ENCODE measurements around the gene SGPP1. TPM values are rescaled to one million over a fixed set of nuclear protein-coding genes. Genes with fewer than 3 reads are reported as not detected.
"Not testable (repeated sequence)": the region's sequence is repeated elsewhere in the genome, so short reads cannot be mapped to it uniquely, and the experiment has no call there.

SGPP1 gene
- total and polyA plus RNA-seq, 2 donors: 12.6 to 21.0 TPM

GRCh38 chr14:63713058-63713457, 14.8 kb downstream of the SGPP1 start:
- H3K4me1 ChIP-seq (ENCODE audit: control insufficient read depth in 2 of 2, insufficient read depth in 2 of 2, low read length in 2 of 2): no peaks in the 10 kb centered on the region

GRCh38 chr14:63712123-63712522, 15.7 kb downstream of the SGPP1 start:
- Histone ChIP-seq H3K4me3 (ENCODE audit: low read length in 2 of 2) (no peak overlapping the region), H3K4me1 (ENCODE audit: control insufficient read depth in 2 of 2, insufficient read depth in 2 of 2, low read length in 2 of 2) (no peaks in the 10 kb centered on the region), H3K9me3 (ENCODE audit: control insufficient read depth in 2 of 2, insufficient read depth in 1 of 2, low read length in 1 of 2) (peaks cover 1 to 9% of the 10 kb centered on the region in 2 donors), H3K36me3 (ENCODE audit: control insufficient read depth in 2 of 2, insufficient read depth in 2 of 2, low read length in 1 of 2) (peaks cover 0 to 4% of the 10 kb centered on the region in 2 donors), H3K27me3 (ENCODE audit: control insufficient read depth in 2 of 2, insufficient read depth in 1 of 2, low read length in 1 of 2) (no peaks in the 10 kb centered on the region), H3K27ac (ENCODE audit: low read depth in 1 of 2, low read length in 1 of 2) (no peak overlapping the region)
- no peak for DNase-seq (ENCODE audit: low read depth in 6 of 9, low spot score in 9 of 9)

More at GRCh38 chr14:63713058-63713457, 14.8 kb downstream of the SGPP1 start:
- Histone ChIP-seq H3K27me3 (ENCODE audit: control insufficient read depth in 2 of 2, insufficient read depth in 1 of 2, low read length in 1 of 2) (no peaks in the 10 kb centered on the region), H3K9me3 (ENCODE audit: control insufficient read depth in 2 of 2, insufficient read depth in 1 of 2, low read length in 1 of 2) (peaks cover 4 to 17% of the 10 kb centered on the region in 2 donors), H3K36me3 (ENCODE audit: control insufficient read depth in 2 of 2, insufficient read depth in 2 of 2, low read length in 1 of 2) (peaks cover 0 to 4% of the 10 kb centered on the region in 2 donors), H3K4me3 (ENCODE audit: low read length in 2 of 2) (no peak overlapping the region), H3K27ac (ENCODE audit: low read depth in 1 of 2, low read length in 1 of 2) (no peak overlapping the region)
- WGBS: 93% methylated on average over 2 of the region's 2 CpGs
- DNase-seq (ENCODE audit: low read depth in 6 of 9, low spot score in 9 of 9): no peak

GRCh38 chr14:63710497-63710896, 17.4 kb downstream of the SGPP1 start:
- Histone ChIP-seq H3K4me3 (ENCODE audit: low read length in 2 of 2) (no peak overlapping the region), H3K4me1 (ENCODE audit: control insufficient read depth in 2 of 2, insufficient read depth in 2 of 2, low read length in 2 of 2) (no peaks in the 10 kb centered on the region), H3K27ac (ENCODE audit: low read depth in 1 of 2, low read length in 1 of 2) (peak overlapping the region in 1 of 2 donors; percentile 12), H3K9me3 (ENCODE audit: control insufficient read depth in 2 of 2, insufficient read depth in 1 of 2, low read length in 1 of 2) (no peaks in the 10 kb centered on the region), H3K36me3 (ENCODE audit: control insufficient read depth in 2 of 2, insufficient read depth in 2 of 2, low read length in 1 of 2) (peaks cover 0 to 2% of the 10 kb centered on the region in 2 donors), H3K27me3 (ENCODE audit: control insufficient read depth in 2 of 2, insufficient read depth in 1 of 2, low read length in 1 of 2) (no peaks in the 10 kb centered on the region)
- WGBS: 60% methylated on average over 4 of the region's 4 CpGs
- peak in 1 of 9 donors; percentile 24 for DNase-seq (ENCODE audit: low read depth in 6 of 9, low spot score in 9 of 9)

- 90% methylated on average over 2 of the region's 2 CpGs for WGBS
- Histone ChIP-seq H3K27ac (ENCODE audit: low read depth in 1 of 2, low read length in 1 of 2) (no peak overlapping the region), H3K36me3 (ENCODE audit: control insufficient read depth in 2 of 2, insufficient read depth in 2 of 2, low read length in 1 of 2) (no peaks in the 10 kb centered on the region), H3K4me3 (ENCODE audit: low read length in 2 of 2) (no peak overlapping the region), H3K27me3 (ENCODE audit: control insufficient read depth in 2 of 2, insufficient read depth in 1 of 2, low read length in 1 of 2) (no peaks in the 10 kb centered on the region), H3K4me1 (ENCODE audit: control insufficient read depth in 2 of 2, insufficient read depth in 2 of 2, low read length in 2 of 2) (no peaks in the 10 kb centered on the region), H3K9me3 (ENCODE audit: control insufficient read depth in 2 of 2, insufficient read depth in 1 of 2, low read length in 1 of 2) (no peaks in the 10 kb centered on the region)
- DNase-seq (ENCODE audit: low read depth in 6 of 9, low spot score in 9 of 9): no peak
Measured at GRCh38 chr14:63709589-63709988, 18.3 kb downstream of the SGPP1 start.

GRCh38 chr14:63707216-63707615, 20.6 kb downstream of the SGPP1 start:
- no peaks in the 10 kb centered on the region for H3K9me3 ChIP-seq (ENCODE audit: control insufficient read depth in 2 of 2, insufficient read depth in 1 of 2, low read length in 1 of 2)
- H3K27me3 ChIP-seq (ENCODE audit: control insufficient read depth in 2 of 2, insufficient read depth in 1 of 2, low read length in 1 of 2): no peaks in the 10 kb centered on the region
- WGBS: 91% methylated on average over 8 of the region's 8 CpGs
- no peak for DNase-seq (ENCODE audit: low read depth in 6 of 9, low spot score in 9 of 9)
- H3K4me3 ChIP-seq (ENCODE audit: low read length in 2 of 2): no peak overlapping the region
- no peaks in the 10 kb centered on the region for H3K36me3 ChIP-seq (ENCODE audit: control insufficient read depth in 2 of 2, insufficient read depth in 2 of 2, low read length in 1 of 2)
- no peaks in the 10 kb centered on the region for H3K4me1 ChIP-seq (ENCODE audit: control insufficient read depth in 2 of 2, insufficient read depth in 2 of 2, low read length in 2 of 2)
- H3K27ac ChIP-seq (ENCODE audit: low read depth in 1 of 2, low read length in 1 of 2): no peak overlapping the region

GRCh38 chr14:63705561-63706070, 22.2 kb downstream of the SGPP1 start:
- Histone ChIP-seq H3K27me3 (ENCODE audit: control insufficient read depth in 2 of 2, insufficient read depth in 1 of 2, low read length in 1 of 2) (no peaks in the 10 kb centered on the region), H3K27ac (ENCODE audit: low read depth in 1 of 2, low read length in 1 of 2) (no peak overlapping the region), H3K4me3 (ENCODE audit: low read length in 2 of 2) (no peak overlapping the region), H3K36me3 (ENCODE audit: control insufficient read depth in 2 of 2, insufficient read depth in 2 of 2, low read length in 1 of 2) (no peaks in the 10 kb centered on the region), H3K9me3 (ENCODE audit: control insufficient read depth in 2 of 2, insufficient read depth in 1 of 2, low read length in 1 of 2) (no peaks in the 10 kb centered on the region), H3K4me1 (ENCODE audit: control insufficient read depth in 2 of 2, insufficient read depth in 2 of 2, low read length in 2 of 2) (peaks cover 0 to 2% of the 10 kb centered on the region in 2 donors)
- WGBS: 95% methylated on average over 4 of the region's 4 CpGs
- DNase-seq (ENCODE audit: low read depth in 6 of 9, low spot score in 9 of 9): no peak

- not testable (repeated sequence) for DNase-seq (ENCODE audit: low read depth in 6 of 9, low spot score in 9 of 9); H3K9me3 ChIP-seq (ENCODE audit: control insufficient read depth in 2 of 2, insufficient read depth in 1 of 2, low read length in 1 of 2); H3K27ac ChIP-seq (ENCODE audit: low read depth in 1 of 2, low read length in 1 of 2); H3K4me1 ChIP-seq (ENCODE audit: control insufficient read depth in 2 of 2, insufficient read depth in 2 of 2, low read length in 2 of 2); H3K4me3 ChIP-seq (ENCODE audit: low read length in 2 of 2); H3K36me3 ChIP-seq (ENCODE audit: control insufficient read depth in 2 of 2, insufficient read depth in 2 of 2, low read length in 1 of 2); H3K27me3 ChIP-seq (ENCODE audit: control insufficient read depth in 2 of 2, insufficient read depth in 1 of 2, low read length in 1 of 2)
- 97% methylated on average over 4 of the region's 4 CpGs for WGBS
Measured at GRCh38 chr14:63702530-63702929, 25.3 kb downstream of the SGPP1 start.

- no peak for DNase-seq (ENCODE audit: low read depth in 6 of 9, low spot score in 9 of 9)
- H3K4me3 ChIP-seq (ENCODE audit: low read length in 2 of 2): no peak overlapping the region
- no peak overlapping the region for H3K27ac ChIP-seq (ENCODE audit: low read depth in 1 of 2, low read length in 1 of 2)
- H3K9me3 ChIP-seq (ENCODE audit: control insufficient read depth in 2 of 2, insufficient read depth in 1 of 2, low read length in 1 of 2): no peaks in the 10 kb centered on the region
- H3K27me3 ChIP-seq (ENCODE audit: control insufficient read depth in 2 of 2, insufficient read depth in 1 of 2, low read length in 1 of 2): no peaks in the 10 kb centered on the region
- no peaks in the 10 kb centered on the region for H3K36me3 ChIP-seq (ENCODE audit: control insufficient read depth in 2 of 2, insufficient read depth in 2 of 2, low read length in 1 of 2)
- peaks cover 0 to 2% of the 10 kb centered on the region in 2 donors for H3K4me1 ChIP-seq (ENCODE audit: control insufficient read depth in 2 of 2, insufficient read depth in 2 of 2, low read length in 2 of 2)
- WGBS: 90% methylated on average over 2 of the region's 2 CpGs
Measured at GRCh38 chr14:63701606-63702299, 26.1 kb downstream of the SGPP1 start.

- no peaks in the 10 kb centered on the region for H3K9me3 ChIP-seq (ENCODE audit: control insufficient read depth in 2 of 2, insufficient read depth in 1 of 2, low read length in 1 of 2)
- WGBS: 86% methylated on average over 5 of the region's 5 CpGs
- H3K36me3 ChIP-seq (ENCODE audit: control insufficient read depth in 2 of 2, insufficient read depth in 2 of 2, low read length in 1 of 2): peaks cover 0 to 4% of the 10 kb centered on the region in 2 donors
- H3K27me3 ChIP-seq (ENCODE audit: control insufficient read depth in 2 of 2, insufficient read depth in 1 of 2, low read length in 1 of 2): no peaks in the 10 kb centered on the region
- no peak overlapping the region for H3K27ac ChIP-seq (ENCODE audit: low read depth in 1 of 2, low read length in 1 of 2)
- no peak for DNase-seq (ENCODE audit: low read depth in 6 of 9, low spot score in 9 of 9)
- no peak overlapping the region for H3K4me3 ChIP-seq (ENCODE audit: low read length in 2 of 2)
- H3K4me1 ChIP-seq (ENCODE audit: control insufficient read depth in 2 of 2, insufficient read depth in 2 of 2, low read length in 2 of 2): no peaks in the 10 kb centered on the region
Measured at GRCh38 chr14:63692310-63693020, 35.4 kb downstream of the SGPP1 start.
